Adrenal gland (tissue), 5 donors: ENCODE measurements around the gene NEUROG1.

Source experiments
- POLR2A ChIP-seq, 2 donors: fragments of 450-650 bp; IDR thresholded peaks; one replicate each; pipeline ENCODE4 v1.6.1; 2017; ENCODE audit warnings: antibody characterized with exemption in 2 of 2, mild to moderate bottlenecking in 2 of 2, moderate library complexity in 1 of 2
- TF ChIP-seq, protein P1 (sequence below), 6 experiments: fragments of 450-650 bp in 4 of 6; fragments of 200-600 bp in 2 of 6; sonication (generic) in 1 of 6; IDR thresholded peaks; 1 replicate in 5 of 6; 2 replicates in 1 of 6; pipeline versions ENCODE4 v1.5.1 to v1.8.0; 2016 to 2021; ENCODE audit warnings: antibody characterized with exemption in 6 of 6, mild to moderate bottlenecking in 2 of 6, moderate library complexity in 1 of 6
- donor health status: DM: no; HTN: no; CAD: no.

DNA sequence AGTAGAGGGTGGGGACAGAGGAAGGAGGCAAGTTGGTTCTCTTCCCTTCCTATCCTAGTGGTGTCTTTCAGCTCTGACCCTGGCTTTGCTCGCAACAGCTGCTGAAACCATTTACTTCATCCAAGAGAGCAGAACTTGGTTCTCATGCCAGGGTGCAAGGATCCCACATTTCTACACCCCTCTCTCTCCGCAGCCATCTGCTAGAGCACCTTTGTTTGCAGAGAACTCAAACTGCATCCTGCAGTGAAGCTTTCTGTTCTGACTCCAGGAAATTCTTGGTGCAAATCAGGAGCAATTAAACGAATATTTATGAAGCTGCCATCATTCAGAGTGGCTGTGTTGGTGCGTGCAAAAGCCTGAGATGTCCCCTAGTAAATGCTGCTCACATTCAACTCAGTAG, 31.9 kb downstream of the NEUROG1 start:
- TF ChIP-seq, protein P1, sequence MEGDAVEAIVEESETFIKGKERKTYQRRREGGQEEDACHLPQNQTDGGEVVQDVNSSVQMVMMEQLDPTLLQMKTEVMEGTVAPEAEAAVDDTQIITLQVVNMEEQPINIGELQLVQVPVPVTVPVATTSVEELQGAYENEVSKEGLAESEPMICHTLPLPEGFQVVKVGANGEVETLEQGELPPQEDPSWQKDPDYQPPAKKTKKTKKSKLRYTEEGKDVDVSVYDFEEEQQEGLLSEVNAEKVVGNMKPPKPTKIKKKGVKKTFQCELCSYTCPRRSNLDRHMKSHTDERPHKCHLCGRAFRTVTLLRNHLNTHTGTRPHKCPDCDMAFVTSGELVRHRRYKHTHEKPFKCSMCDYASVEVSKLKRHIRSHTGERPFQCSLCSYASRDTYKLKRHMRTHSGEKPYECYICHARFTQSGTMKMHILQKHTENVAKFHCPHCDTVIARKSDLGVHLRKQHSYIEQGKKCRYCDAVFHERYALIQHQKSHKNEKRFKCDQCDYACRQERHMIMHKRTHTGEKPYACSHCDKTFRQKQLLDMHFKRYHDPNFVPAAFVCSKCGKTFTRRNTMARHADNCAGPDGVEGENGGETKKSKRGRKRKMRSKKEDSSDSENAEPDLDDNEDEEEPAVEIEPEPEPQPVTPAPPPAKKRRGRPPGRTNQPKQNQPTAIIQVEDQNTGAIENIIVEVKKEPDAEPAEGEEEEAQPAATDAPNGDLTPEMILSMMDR (IDR thresholded peaks at IDR 0.05): no peak
- TF ChIP-seq POLR2A (IDR thresholded peaks at IDR 0.05): no peak
